Tibial nerve (tissue), 3 donors: Measurements from ENCODE around the gene SSTR4.

Source experiments
- POLR2A ChIP-seq, 2 donors: fragments of 450-650 bp; IDR thresholded peaks; one replicate each; pipeline ENCODE4 v1.6.1; 2017; ENCODE audit warnings: antibody characterized with exemption in 2 of 2, mild to moderate bottlenecking in 2 of 2, moderate library complexity in 2 of 2
- TF ChIP-seq, protein P1 (sequence below), 5 experiments: fragments of 200-600 bp in 3 of 5; fragments of 450-650 bp in 2 of 5; sonication (generic) in 3 of 5; IDR thresholded peaks; one replicate each; pipeline ENCODE4 v1.5.1; 2016 to 2019; ENCODE audit warnings: antibody characterized with exemption in 5 of 5, mild to moderate bottlenecking in 3 of 5, moderate library complexity in 2 of 5

DNA sequence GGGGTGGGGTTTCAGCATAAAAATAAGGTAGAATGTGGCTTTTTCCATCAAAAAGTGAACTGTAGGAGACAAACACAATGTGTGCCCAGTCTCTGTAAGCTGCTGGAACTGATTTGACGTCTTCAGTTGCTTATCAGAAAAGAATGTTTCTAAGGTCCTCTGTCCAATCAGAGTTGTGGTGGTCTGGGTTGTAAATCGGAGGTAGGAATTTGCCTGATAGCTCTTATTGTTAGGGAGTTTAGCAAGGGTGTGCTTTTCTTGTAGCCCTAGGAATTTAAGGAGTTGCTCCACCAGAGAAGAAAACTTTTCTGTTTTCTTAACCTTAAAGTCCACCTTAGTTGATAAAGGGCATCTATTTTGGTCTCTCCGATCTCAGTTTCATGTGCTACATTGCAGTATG lies 10.4 kb upstream of the SSTR4 start:
- TF ChIP-seq, protein P1, sequence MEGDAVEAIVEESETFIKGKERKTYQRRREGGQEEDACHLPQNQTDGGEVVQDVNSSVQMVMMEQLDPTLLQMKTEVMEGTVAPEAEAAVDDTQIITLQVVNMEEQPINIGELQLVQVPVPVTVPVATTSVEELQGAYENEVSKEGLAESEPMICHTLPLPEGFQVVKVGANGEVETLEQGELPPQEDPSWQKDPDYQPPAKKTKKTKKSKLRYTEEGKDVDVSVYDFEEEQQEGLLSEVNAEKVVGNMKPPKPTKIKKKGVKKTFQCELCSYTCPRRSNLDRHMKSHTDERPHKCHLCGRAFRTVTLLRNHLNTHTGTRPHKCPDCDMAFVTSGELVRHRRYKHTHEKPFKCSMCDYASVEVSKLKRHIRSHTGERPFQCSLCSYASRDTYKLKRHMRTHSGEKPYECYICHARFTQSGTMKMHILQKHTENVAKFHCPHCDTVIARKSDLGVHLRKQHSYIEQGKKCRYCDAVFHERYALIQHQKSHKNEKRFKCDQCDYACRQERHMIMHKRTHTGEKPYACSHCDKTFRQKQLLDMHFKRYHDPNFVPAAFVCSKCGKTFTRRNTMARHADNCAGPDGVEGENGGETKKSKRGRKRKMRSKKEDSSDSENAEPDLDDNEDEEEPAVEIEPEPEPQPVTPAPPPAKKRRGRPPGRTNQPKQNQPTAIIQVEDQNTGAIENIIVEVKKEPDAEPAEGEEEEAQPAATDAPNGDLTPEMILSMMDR (IDR thresholded peaks at IDR 0.05), result no peak
- TF ChIP-seq POLR2A (IDR thresholded peaks at IDR 0.05), result no peak
